Activated CD4-positive, CD25-positive, alpha-beta regulatory T cell (primary cell): Measurements from ENCODE around the gene KAZN.

Experiments
- DNase-seq, 4 experiments: peaks; one replicate each; lab custom pipeline; 2025; lab: John Stamatoyannopoulos, UW

KAZN gene

DNA sequence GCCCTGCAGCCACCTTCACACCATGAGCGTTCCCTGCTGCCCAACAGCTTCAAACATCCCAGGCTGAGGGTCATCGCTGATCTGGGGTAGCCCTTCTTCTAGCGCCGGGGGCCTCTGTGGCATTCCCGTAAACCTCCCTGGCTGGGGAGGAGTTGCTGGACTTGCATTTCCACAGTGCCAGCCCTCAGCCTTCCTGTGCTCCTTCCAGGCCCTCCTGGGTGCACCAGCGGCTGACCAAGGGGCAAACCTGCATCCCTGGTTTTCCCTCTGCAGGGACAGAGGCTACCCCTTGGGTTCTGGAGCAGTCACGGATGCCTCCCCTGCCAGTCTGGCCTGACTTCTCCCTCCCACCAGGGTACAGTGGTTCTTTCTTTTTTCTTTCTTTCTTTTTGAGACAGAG, 336.4 kb downstream of the KAZN start:
- DNase-seq = no peak

GRCh38 chr1:14936815-14937214, 338.3 kb downstream of the KAZN start:
- no peak for DNase-seq

DNA sequence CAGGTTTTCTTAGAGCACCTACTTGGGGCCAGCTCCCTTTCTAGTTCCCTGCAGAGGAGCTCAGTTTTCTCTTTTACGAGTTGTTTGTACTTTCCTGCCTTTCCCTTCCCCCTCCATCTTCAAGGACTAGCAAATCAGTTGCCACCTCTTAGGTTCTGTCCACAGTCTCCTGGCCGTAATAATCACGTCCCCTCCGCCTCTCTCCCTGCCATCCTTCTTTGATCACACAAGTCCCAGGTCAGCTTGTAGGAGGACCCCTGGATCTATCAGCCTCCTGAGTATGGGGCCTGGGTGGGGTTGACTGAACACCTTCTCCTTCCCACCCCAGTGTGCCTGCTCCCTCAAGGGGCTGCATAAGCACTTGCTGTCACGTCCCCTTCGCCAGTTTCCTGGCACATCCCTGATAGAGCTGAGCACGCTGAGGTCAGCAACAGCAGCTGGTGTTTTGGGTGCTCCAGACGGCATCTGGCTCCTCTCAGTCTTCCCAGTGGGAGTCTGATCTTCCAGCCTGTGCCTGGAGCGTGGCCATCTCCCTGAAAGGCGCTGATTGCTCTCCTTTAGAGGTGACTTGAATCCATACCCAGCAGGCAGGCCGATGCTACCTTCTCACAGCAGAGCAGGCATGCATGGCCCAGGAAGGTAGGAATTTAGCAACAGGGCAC, 338.9 kb downstream of the KAZN start:
- no peak for DNase-seq

- no peak for DNase-seq
Observed at GRCh38 chr1:14939527-14940284, 341.2 kb downstream of the KAZN start.

DNA sequence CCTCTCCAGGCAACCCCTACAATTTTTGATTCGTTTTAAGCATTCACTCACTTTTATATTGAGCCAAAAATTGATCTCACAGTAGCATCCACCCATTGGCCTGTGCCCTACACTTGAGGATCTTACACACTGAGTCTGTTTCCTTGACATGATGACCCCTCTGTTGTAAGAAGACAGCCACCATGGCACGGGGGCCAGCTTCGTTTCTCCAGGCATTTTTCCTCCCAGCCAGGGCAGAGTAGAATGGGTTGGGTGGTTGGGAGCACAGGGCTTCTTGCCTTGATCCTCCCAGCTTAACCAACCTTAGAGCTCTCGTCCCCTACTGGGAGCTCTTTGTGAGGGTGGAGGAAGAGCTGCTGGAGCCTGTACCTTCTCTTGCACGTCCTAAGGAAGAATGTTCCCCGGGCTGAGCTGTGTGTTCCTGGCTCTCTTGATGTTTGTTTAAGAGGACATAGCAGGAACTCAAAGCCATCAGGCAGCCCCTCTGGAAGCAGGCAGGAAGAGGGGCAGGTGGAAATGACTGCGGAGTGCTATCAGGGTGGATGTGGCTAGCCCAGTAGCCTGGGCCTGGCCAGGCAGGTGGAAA, 341.9 kb downstream of the KAZN start:
- DNase-seq = no peak

DNA sequence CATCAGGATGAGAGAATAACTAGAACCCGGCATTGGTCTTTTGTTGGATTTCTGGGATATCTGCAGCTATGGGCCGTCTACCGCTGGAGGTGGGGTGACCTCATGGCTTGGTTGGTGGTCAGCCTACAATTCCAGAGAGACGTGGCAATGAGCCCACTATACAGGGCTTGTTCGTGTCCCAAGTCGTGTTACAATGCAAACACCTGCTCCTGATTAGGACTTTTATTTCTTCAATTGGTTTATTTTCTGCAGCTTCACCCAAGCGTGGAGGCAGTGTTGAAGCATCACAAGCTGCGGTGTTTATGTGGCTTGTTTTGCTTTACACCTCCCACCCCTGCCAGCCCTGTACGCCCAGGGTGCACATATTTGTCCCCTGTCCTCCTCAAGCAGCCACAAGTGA, 343.4 kb downstream of the KAZN start:
- DNase-seq = no peak

DNA sequence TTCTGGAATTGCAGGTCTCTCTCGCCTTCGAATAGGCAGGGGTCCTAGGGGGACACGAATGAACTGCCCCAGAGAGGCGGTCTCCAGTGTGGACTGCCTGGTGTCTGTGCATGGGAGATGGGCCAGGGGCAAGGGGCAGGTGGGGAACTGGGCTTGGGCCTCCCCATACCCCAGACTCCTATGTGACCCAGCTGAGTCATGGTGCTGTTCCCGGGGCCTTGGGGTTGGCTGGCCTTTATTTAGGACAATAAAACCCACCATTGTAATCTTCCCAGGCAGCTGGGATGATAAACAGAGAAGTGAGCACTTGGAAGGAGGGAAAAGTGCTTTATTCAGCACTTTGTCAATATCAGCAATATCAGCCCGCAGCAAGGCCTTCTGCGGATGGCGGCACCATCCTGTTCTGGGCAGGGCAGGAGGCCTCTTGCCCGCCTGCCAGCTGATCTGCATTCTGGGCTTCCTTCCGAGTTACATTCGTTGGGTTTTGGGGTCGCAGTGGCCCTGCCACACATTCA, 346.0 kb downstream of the KAZN start:
- no peak for DNase-seq

DNA sequence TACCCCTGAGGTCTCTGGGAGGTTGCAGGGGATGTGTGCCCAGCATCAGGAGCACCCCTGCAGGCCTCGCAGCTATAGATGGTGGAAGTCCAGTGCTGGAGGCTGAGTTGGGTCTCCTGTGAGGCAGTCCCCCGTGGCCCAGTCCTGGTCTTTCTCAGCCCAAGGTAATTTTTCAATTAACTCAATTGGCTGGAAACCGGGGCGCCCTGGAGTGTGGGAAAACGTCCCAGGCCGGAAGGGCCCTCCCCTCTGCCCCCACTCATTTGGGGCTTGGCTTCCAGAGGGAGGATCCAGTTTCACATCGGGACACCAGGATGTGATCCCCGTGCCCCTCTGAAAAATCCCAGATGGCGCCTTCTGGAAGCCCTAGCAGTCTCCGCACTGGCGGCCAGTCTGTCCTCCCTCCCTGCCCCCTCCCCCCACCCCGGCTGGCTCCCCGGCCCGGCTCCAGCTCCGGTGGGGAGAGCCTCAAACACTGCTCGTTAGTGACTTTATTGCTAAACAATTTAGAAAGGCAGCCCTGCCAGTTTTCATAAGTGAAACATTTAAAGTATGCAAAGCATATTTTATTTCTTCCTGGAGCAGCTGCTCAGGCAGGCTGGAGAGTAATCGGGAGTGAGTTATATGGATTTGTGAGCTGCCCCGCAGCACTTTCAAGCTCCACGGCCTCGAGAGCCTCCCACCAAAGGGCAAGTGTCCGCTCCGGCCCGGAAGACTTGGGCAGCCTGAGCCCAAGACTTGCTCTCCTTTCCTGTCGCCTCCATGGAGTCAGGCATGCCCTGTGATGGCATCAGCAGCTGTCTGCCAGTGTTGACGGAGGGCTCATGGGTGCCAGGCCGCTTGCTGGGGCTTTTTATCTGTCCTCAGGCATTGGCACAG, 346.9 kb downstream of the KAZN start:
- DNase-seq = no peak

GRCh38 chr1:14946011-14946359, 347.5 kb downstream of the KAZN start:
- DNase-seq = no peak

DNA sequence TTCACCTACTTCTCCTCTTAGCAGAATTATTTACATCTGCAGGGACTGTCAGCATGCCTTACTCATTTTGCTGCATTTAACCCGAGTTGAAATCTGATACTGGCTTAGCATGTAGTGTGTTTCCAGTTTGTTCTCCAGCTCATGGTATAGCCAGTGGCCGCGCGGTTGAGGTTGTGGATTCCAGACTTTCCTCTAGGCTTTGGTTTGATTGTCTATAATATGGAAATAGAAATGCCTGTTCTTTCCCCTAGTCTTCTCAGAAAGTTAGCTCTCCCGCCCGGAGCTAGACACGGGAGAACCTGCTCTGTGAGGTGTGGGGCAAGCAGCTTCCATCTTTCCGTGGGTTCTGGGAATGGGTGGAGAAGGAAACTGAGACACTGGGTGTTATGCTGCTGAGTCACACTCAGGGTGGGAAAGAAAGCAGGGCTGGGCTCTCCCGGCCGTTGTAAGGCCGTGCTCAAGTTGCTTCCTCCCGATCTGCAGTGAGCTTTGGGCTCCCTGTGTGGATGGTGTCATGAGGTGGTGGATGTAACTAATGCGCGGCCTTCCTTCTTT, 348.3 kb downstream of the KAZN start:
- DNase-seq = no peak

GRCh38 chr1:14947421-14947820, 348.9 kb downstream of the KAZN start:
- no peak for DNase-seq

DNA sequence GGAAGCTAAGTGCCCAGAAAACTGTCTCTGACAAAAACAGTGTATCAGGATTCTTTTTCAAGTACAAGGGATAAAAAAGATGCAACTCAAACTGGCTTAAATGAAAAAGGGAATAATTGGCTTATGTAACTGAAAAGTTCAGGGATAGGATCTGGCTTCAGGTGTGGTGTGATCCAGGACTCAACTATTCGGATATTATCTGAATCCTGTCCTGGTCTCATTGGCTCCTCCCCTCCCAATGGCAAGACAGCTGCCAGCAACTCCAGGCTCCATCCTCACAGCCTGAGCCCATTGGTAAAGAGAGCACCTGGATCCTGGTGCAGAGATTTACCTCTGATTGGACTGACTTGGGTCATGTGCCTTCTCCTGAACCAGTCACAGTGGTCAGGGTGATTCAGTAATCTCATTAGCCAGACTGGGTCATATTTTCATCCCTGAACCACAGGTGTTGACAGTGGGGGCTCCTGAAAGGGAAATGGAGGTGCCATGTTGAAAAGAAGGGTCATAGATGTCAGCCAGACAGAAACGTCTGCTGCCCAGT, 349.7 kb downstream of the KAZN start:
- no peak for DNase-seq

- DNase-seq = no peak
Observed at GRCh38 chr1:14949270-14949835, 350.9 kb downstream of the KAZN start.

DNA sequence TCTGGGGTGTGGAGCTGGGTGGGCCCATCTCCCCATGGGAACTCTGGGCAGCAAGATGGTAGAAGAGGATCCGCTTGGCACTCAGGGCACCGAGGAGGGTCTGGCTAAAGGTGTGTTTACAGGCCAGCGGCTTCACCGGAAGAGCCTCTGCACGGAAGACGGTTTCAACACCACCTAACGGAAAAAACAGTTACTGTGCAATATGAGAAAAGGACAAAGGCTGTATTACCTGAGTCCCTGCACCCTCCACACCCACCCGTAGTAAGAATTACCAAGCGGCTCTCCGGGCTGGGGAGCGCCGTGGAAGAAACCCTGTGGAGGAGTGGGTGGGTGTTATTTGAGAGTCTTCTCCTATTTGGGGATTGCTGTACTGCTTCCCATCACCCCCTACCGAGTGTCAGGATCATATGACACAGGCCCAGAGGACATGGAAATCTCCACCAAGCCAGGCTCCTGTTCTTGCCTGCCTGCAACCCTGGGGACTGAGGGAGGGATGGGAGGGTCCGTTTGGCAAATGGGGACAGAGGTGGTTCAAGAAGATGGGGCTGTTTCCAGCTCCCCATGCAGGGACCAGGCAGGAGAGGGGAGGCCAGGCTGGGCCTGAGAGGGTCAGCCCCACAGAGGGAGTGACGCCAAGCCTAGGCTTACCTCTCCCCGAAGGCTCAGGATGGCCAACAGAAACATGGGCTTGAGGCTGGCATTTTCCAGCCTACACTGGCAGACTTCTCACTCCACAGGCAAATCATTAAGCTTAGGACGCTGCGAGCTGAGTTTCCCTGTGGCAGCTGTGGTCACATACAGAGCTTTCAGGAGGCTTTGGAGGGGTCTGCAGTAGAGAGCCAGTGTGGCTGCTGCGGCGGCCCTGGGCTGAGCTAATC, 351.6 kb downstream of the KAZN start:
- no peak for DNase-seq

DNA sequence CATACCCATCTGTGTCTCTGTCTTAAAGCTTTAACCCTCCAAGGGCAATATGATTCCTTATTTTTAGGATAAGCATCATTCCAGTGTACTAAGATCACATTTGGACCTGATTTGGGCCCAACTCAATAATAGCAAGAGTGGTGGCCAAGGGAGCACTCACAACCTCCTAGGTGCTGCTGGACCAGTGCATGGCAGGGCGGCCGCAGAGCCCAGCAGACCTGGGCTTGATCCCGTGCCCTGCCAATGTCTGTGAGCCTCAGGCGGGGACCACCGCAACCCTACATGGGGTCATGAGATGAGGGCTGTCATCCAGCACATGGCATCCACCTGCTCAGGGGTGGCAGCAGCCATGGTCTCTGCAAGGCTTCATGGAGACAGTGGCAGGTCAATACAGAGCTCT, 353.3 kb downstream of the KAZN start:
- no peak for DNase-seq

- DNase-seq = no peak
Observed at GRCh38 chr1:14952626-14953314, 354.3 kb downstream of the KAZN start.

GRCh38 chr1:14954210-14954609, 355.7 kb downstream of the KAZN start:
- DNase-seq = no peak

- DNase-seq = no peak
Observed at GRCh38 chr1:14954930-14955329, 356.4 kb downstream of the KAZN start.

DNA sequence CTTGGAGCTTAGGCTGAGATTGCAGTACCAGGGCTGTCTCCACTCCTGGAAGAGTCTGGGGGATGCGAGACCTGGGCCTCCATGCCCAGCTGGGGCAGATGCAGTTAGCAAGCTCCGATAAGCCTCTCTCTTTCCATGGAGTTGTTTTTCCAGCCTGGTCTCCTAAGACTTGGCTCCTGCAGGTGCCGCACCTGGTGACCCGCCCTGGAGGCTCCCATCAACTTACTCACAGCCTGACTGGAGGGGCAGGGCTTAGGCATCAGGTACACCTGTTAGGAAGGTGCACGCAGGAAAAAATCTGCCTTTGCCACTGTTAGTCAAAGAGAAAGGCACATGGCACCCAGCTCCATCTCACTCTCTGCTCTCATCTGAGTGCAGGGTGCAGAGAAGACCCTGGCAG, 356.9 kb downstream of the KAZN start:
- DNase-seq = no peak

DNA sequence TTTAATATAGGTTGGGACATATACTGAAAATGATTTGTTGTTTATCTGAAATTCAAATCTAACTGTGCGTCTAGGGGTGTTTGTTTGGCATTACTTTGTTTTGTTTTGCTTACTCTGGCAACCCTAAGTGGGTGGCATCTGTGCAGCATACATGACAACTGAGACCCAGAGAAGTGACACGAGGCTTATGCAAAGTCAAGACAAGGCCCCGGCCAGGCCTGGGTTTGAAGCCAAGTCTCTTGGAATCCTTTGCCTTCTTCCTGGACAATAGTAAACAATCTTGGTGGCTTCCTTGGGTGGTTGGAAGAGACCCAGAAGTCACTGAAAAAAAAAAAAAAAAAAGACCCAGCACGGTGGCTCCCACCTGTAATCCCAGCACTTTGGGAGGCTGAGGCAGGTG, 357.5 kb downstream of the KAZN start:
- no peak for DNase-seq
